Mesothelial cell of epicardium (in vitro differentiated cells): Measurements from ENCODE around the gene RPTN. TPM values are rescaled to one million over a fixed set of nuclear protein-coding genes. Genes with fewer than 3 reads are reported as not detected.

Experiments
- DNase-seq, 2 experiments: peaks; one replicate each; pipeline ENCODE4 v3.0.0; 2021; ENCODE audit warnings: low spot score in 2 of 2; ENCODE audit not compliant: unreplicated experiment in 2 of 2
- H3K27ac Mint-ChIP-seq: 2 replicates; pipeline ENCODE4 v1.8.0; 2021; ENCODE audit warnings: mixed read lengths
- H3K27me3 Mint-ChIP-seq: 2 replicates; pipeline ENCODE4 v1.8.0; 2021; ENCODE audit warnings: low read depth, mixed read lengths
- H3K36me3 Mint-ChIP-seq: 2 replicates; pipeline ENCODE4 v1.8.0; 2021; ENCODE audit warnings: mixed read lengths
- H3K4me1 Mint-ChIP-seq: 2 replicates; pipeline ENCODE4 v1.8.0; 2021; ENCODE audit warnings: mixed read lengths
- H3K4me3 Mint-ChIP-seq: 2 replicates; pipeline ENCODE4 v1.8.0; 2021; ENCODE audit warnings: mild to moderate bottlenecking, moderate library complexity, mixed read lengths
- H3K9me3 Mint-ChIP-seq: 2 replicates; pipeline ENCODE4 v1.8.0; 2021; ENCODE audit warnings: mixed read lengths
- total RNA-seq: library from RNA; stranded (reverse); gene quantifications from 3 replicates; pipeline ENCODE4 v1.2.1, GENCODE V29; 2021
- TF ChIP-seq, protein P1 (sequence below): fragments of 200-600 bp; sonication (generic); IDR thresholded peaks from one replicate; pipeline ENCODE4 v1.5.0; 2021; ENCODE audit warnings: antibody characterized with exemption; ENCODE audit not compliant: unreplicated experiment

RPTN gene
- total RNA-seq, 1 donor from 2014 or later, result not detected

GRCh38 chr1:152104854-152105253 is 54.2 kb downstream of the RPTN start:
- peaks cover 11% of the 10 kb centered on the region for H3K27me3 Mint-ChIP-seq
- H3K9me3 Mint-ChIP-seq, result peaks cover 21% of the 10 kb centered on the region
- no peaks in the 10 kb centered on the region for H3K4me1 Mint-ChIP-seq
- H3K4me3 Mint-ChIP-seq, result no peak overlapping the region
- no peak for DNase-seq
- TF ChIP-seq, protein P1, sequence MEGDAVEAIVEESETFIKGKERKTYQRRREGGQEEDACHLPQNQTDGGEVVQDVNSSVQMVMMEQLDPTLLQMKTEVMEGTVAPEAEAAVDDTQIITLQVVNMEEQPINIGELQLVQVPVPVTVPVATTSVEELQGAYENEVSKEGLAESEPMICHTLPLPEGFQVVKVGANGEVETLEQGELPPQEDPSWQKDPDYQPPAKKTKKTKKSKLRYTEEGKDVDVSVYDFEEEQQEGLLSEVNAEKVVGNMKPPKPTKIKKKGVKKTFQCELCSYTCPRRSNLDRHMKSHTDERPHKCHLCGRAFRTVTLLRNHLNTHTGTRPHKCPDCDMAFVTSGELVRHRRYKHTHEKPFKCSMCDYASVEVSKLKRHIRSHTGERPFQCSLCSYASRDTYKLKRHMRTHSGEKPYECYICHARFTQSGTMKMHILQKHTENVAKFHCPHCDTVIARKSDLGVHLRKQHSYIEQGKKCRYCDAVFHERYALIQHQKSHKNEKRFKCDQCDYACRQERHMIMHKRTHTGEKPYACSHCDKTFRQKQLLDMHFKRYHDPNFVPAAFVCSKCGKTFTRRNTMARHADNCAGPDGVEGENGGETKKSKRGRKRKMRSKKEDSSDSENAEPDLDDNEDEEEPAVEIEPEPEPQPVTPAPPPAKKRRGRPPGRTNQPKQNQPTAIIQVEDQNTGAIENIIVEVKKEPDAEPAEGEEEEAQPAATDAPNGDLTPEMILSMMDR, result no peak
- H3K27ac Mint-ChIP-seq, result no peak overlapping the region
- H3K36me3 Mint-ChIP-seq, result no peaks in the 10 kb centered on the region

Other genes with a start within 250 kb of the RPTN start
- 23.3 to 24.3 TPM (median 24.1 TPM) in 3 replicates for gene THEM4, start 249.7 kb downstream of the RPTN start, total RNA-seq
- 219 to 234 TPM (median 222 TPM) in 3 replicates for gene S100A10, start 165.4 kb downstream of the RPTN start, total RNA-seq
- gene S100A11, start 122.2 kb downstream of the RPTN start, total RNA-seq, result 351 to 373 TPM (median 358 TPM) in 3 replicates
- gene TCHHL1, start 70.2 kb downstream of the RPTN start, total RNA-seq, result not detected in 3 replicates
- not detected in 3 replicates for gene TCHH, start 43.8 kb downstream of the RPTN start, total RNA-seq
- gene HRNR, start 65.0 kb upstream of the RPTN start, total RNA-seq, result not detected in 3 replicates
- gene FLG, start 166.0 kb upstream of the RPTN start, total RNA-seq, result not detected in 3 replicates
- gene FLG2, start 200.8 kb upstream of the RPTN start, total RNA-seq, result not detected in 3 replicates